Measurements from ENCODE around the gene MED12L.

The MED12L gene

DNA sequence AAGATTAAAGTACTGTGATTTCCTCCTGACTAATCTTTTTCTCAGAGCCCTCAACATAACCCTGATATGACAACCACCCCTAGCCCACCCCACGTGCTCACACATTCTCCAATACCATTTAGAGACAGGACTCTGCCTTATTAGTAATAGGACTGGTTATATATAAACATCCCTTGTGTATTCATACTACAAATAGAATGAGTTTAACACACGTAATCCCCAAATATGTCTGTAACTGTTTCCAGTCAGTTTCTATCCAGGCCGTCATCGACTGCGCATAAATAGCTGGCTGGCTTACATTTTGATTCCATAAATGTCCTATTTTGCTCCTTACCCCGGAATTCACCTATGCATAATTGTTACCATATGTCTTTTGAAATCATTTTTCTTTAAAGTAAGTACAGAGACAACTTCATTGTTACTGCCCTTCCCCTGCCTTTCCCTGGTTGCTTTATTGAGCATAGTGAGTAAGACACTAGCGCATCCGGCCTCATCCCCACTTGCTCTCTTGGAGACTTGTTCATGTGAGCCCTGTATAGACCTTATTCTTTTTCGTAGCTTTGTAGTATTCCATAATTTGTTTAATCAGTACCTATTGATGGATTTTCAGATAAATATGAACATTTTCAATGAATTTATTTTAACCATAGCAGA, 196.3 kb downstream of the MED12L start:
- TF ChIP-seq CTCF (IDR thresholded peaks at IDR 0.05; ENCODE audit: insufficient read depth, low read depth, low read length, missing control alignments), result no peak
- no peak overlapping the region for H3K4me3 ChIP-seq (ENCODE audit: low read length)
- DNase-seq (ENCODE audit: low read depth), result no peak

GRCh38 chr3:151282921-151283320, 197.5 kb downstream of the MED12L start:
- H3K4me3 ChIP-seq (ENCODE audit: low read length), result no peak overlapping the region
- DNase-seq (ENCODE audit: low read depth), result peak; percentile 72
- peak; percentile 56 for TF ChIP-seq CTCF (IDR thresholded peaks at IDR 0.05; ENCODE audit: insufficient read depth, low read depth, low read length, missing control alignments)

DNA sequence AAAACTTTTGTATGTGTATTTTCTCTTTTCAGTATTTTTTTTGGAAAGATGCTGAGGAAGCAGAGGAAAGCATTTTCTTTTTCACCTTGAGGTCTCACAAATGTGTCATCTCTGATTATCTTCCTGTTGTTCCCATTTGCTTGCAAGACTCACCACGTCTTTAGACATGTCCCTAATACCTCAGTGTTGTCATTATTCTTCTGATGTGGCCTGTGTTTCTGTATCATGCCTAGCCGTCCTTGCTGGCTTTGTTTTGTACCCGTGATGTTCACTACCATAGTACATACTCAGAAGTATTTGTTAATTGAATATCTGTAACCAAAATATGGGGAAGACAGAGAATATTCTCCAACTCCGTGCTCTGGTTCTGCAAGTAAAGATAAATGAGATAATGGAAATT, 197.9 kb downstream of the MED12L start:
- no peak for TF ChIP-seq CTCF (IDR thresholded peaks at IDR 0.05; ENCODE audit: insufficient read depth, low read depth, low read length, missing control alignments)
- no peak overlapping the region for H3K4me3 ChIP-seq (ENCODE audit: low read length)
- no peak for DNase-seq (ENCODE audit: low read depth)

DNA sequence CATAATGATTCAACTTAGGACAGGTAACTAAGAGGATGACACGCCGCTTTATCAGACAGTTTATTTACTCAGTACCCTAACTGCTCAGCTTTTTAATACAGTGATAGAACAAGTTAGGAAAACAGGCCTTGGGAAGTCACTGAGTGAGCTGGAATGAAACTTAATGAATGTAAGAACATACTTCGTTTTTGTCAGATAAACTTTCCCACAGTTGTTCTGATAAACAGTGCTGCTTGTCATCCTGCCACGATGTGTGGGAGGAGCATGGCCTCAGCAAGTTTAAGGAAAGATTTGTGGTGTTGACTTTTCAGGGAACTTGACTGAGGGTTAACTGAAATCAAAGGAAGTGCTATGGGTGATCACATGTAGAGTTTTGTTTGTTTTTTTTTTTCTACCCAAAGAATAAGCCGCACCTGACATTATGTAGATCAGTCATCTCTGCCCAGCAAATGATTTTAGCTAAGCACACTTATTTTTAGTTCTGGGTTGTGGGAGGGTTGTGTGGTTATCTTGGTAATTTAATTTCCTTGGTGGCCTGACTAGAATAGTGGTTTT, 198.5 kb downstream of the MED12L start:
- peak; percentile 60 for DNase-seq (ENCODE audit: low read depth)
- no peak overlapping the region for H3K4me3 ChIP-seq (ENCODE audit: low read length)
- TF ChIP-seq CTCF (IDR thresholded peaks at IDR 0.05; ENCODE audit: insufficient read depth, low read depth, low read length, missing control alignments), result no peak

DNA sequence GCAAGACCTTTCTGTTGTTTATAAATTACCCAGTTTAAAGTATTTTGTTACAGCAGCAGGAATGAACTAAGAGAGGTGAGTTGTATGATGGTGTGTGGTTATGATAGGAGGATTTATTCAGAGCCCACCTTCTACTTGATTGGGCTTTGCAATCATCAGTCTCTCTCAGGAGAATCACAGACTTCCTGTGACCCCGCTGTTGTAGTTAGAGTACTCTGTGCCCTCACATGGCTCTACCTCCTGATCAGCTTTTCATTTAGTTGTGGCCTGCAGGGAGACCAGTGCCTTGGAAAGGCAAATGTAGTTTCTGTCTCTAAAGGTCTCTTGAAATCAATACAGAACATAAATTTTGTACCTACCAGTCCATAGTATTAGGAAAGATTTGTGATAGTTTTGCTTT, 200.5 kb downstream of the MED12L start:
- no peak overlapping the region for H3K4me3 ChIP-seq (ENCODE audit: low read length)
- DNase-seq (ENCODE audit: low read depth), result no peak
- TF ChIP-seq CTCF (IDR thresholded peaks at IDR 0.05; ENCODE audit: insufficient read depth, low read depth, low read length, missing control alignments), result no peak

GRCh38 chr3:151289445-151289844, 204.0 kb downstream of the MED12L start:
- DNase-seq (ENCODE audit: low read depth), result no peak
- no peak for TF ChIP-seq CTCF (IDR thresholded peaks at IDR 0.05; ENCODE audit: insufficient read depth, low read depth, low read length, missing control alignments)
- H3K4me3 ChIP-seq (ENCODE audit: low read length), result no peak overlapping the region

GRCh38 chr3:151290673-151291072, 205.2 kb downstream of the MED12L start:
- TF ChIP-seq CTCF (IDR thresholded peaks at IDR 0.05; ENCODE audit: insufficient read depth, low read depth, low read length, missing control alignments), result peak; percentile 54
- DNase-seq (ENCODE audit: low read depth), result peak; percentile 39
- no peak overlapping the region for H3K4me3 ChIP-seq (ENCODE audit: low read length)

Data from epithelial cell of esophagus (primary cell).